ENCODE data around the gene SLC10A7.

SLC10A7 gene

DNA sequence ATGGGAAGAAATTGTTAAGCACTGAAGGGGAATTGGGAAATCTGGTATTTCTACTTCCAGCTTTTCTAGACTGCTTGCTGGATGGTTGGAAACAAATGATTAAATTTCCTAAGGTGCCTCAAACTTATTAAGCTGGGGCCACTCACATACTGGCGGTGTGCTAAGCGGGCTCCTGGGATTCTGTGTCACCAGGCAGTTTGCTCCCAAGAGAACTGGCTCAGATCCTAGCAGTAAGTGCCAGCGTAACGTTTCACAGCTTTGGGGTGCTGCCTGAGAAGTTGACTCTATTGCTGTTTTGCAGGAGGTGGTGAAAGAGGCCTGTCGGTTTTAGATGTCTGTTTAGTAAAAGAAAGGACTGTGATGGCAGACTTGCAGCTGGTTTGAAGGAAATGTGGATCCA is 314.3 kb downstream of the SLC10A7 start:
- no peak for DNase-seq
